DOHH2 (cell line): ENCODE measurements around the gene PPP2R2B.

Experiments
- CTCF ChIP-seq: fragments of 200-600 bp; sonication (generic); IDR thresholded peaks from one replicate; pipeline ENCODE4 v1.5.1; 2014; ENCODE audit warnings: antibody characterized with exemption, mild to moderate bottlenecking, low read depth, low read length; ENCODE audit not compliant: poor library complexity, severe bottlenecking
- EZH2phosphoT487 ChIP-seq: fragments of 200-600 bp; sonication (generic); IDR thresholded peaks from 2 replicates; pipeline ENCODE4 v1.6.1; 2017; ENCODE audit warnings: borderline replicate concordance, mild to moderate bottlenecking, antibody characterized with exemption, low read length, moderate library complexity, mixed read lengths

DNA sequence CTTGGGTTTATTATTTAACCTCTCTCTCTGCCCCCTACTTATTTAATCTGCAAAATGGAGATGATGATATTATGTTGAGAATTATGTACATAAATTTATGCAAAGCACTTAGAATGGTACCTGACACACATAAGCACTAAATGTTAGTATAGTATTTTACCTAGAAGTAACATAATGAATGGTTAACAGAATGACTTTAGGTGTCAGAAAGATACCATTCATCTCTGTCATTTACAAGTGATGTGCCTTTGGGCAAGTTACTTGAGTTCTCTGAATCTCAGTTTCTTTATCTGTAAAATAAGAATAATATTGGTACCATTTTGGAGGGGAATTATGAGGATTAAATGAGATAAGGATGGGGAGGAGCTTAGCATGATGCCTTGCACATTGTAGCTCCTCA, 159.4 kb downstream of the PPP2R2B start:
- TF ChIP-seq CTCF (no peak), EZH2phosphoT487 (no peak)
